Liver (tissue), 9 donors: Measurements from ENCODE around the gene ATOH1. TPM values are rescaled to one million over a fixed set of nuclear protein-coding genes. Genes with fewer than 3 reads are reported as not detected.

Experiments
- DNase-seq: peaks from one replicate; pipeline ENCODE4 v3.0.0-alpha.2; 2017; ENCODE audit warnings: low spot score
- H3K27ac ChIP-seq, 2 donors: one replicate each; pipeline ENCODE4 v1.7.0; 2013; ENCODE audit warnings: inconsistent platforms in 2 of 2, low read length in 2 of 2, control low read depth in 1 of 2, low read depth in 1 of 2, mild to moderate bottlenecking in 1 of 2
- H3K27me3 ChIP-seq, 4 donors: one replicate each; pipeline versions ENCODE4 v1.6.1 to v1.7.0; 2013; ENCODE audit warnings: low read length in 3 of 4, inconsistent platforms in 1 of 4, mild to moderate bottlenecking in 1 of 4, moderate library complexity in 1 of 4; ENCODE audit not compliant: control insufficient read depth in 4 of 4, insufficient read depth in 4 of 4
- H3K36me3 ChIP-seq, 4 donors: one replicate each; pipeline versions ENCODE4 v1.6.1 to v1.7.0; 2013; ENCODE audit warnings: low read length in 3 of 4, mild to moderate bottlenecking in 3 of 4, low read depth in 1 of 4, moderate library complexity in 1 of 4; ENCODE audit not compliant: control insufficient read depth in 4 of 4, insufficient read depth in 3 of 4
- H3K4me1 ChIP-seq, 4 donors: one replicate each; pipeline versions ENCODE4 v1.6.1 to v1.7.0; 2013; ENCODE audit warnings: low read length in 3 of 4, mild to moderate bottlenecking in 3 of 4, moderate library complexity in 1 of 4; ENCODE audit not compliant: control insufficient read depth in 4 of 4, insufficient read depth in 4 of 4
- H3K4me3 ChIP-seq, 3 donors: one replicate each; pipeline versions ENCODE4 v1.6.1 to v1.7.0; 2013; ENCODE audit warnings: low read length in 3 of 3, control low read depth in 1 of 3, low read depth in 1 of 3, mild to moderate bottlenecking in 1 of 3
- H3K9ac ChIP-seq, 2 donors: one replicate each; pipeline ENCODE4 v1.7.0; 2013; ENCODE audit warnings: low read length in 2 of 2, mild to moderate bottlenecking in 2 of 2, moderate library complexity in 2 of 2, control low read depth in 1 of 2, low read depth in 1 of 2
- H3K9me3 ChIP-seq, 4 donors: one replicate each; pipeline versions ENCODE4 v1.6.1 to v1.7.0; 2013; ENCODE audit warnings: low read length in 3 of 4; ENCODE audit not compliant: control insufficient read depth in 4 of 4
- CTCF ChIP-seq: fragments of 150-350 bp; IDR thresholded peaks from 2 replicates; pipeline ENCODE4 v1.5.1; 2017; ENCODE audit warnings: improper control_type of control experiment, low read depth, low read length; ENCODE audit not compliant: missing input control
- EGR1 ChIP-seq, 2 donors: IDR thresholded peaks; 2 replicates each; pipeline ENCODE4 v1.6.1; 2016 to 2018; ENCODE audit warnings: antibody characterized with exemption in 2 of 2, low read depth in 2 of 2
- FOXA1 ChIP-seq: IDR thresholded peaks from 2 replicates; pipeline ENCODE4 v1.6.1; 2016; ENCODE audit warnings: antibody characterized with exemption
- FOXA2 ChIP-seq: IDR thresholded peaks from 2 replicates; pipeline ENCODE4 v1.6.1; 2016; ENCODE audit warnings: antibody characterized with exemption
- GABPA ChIP-seq, 2 donors: IDR thresholded peaks in 1 of 2; conservative IDR thresholded peaks in 1 of 2; 2 replicates each; pipeline ENCODE4 v1.6.1; 2016; ENCODE audit warnings: antibody characterized with exemption in 2 of 2, mild to moderate bottlenecking in 1 of 2, moderate library complexity in 1 of 2
- HNF4A ChIP-seq, 2 donors: conservative IDR thresholded peaks; 2 replicates each; pipeline ENCODE4 v1.6.1; 2016; ENCODE audit warnings: antibody characterized with exemption in 2 of 2, mild to moderate bottlenecking in 2 of 2
- HNF4G ChIP-seq: IDR thresholded peaks from 2 replicates; pipeline ENCODE4 v1.6.1; 2016; ENCODE audit warnings: antibody characterized with exemption
- JUND ChIP-seq, 2 donors: IDR thresholded peaks; 2 replicates each; pipeline ENCODE4 v1.6.1; 2016; ENCODE audit warnings: antibody characterized with exemption in 2 of 2
- MAX ChIP-seq: IDR thresholded peaks from 2 replicates; pipeline ENCODE4 v1.6.1; 2016; ENCODE audit warnings: antibody characterized with exemption
- NR2F2 ChIP-seq: IDR thresholded peaks from 2 replicates; pipeline ENCODE4 v1.6.1; 2016; ENCODE audit warnings: antibody characterized with exemption
- RAD21 ChIP-seq, 2 donors: IDR thresholded peaks; 2 replicates each; pipeline ENCODE4 v1.6.1; 2016; ENCODE audit warnings: antibody characterized with exemption in 2 of 2, mild to moderate bottlenecking in 2 of 2
- REST ChIP-seq: IDR thresholded peaks from 2 replicates; pipeline ENCODE4 v1.6.1; 2016; ENCODE audit warnings: antibody characterized with exemption, mild to moderate bottlenecking
- RXRA ChIP-seq, 2 donors: IDR thresholded peaks; 2 replicates each; pipeline ENCODE4 v1.6.1; 2017 to 2018; ENCODE audit warnings: antibody characterized with exemption in 2 of 2, mild to moderate bottlenecking in 1 of 2
- SP1 ChIP-seq: IDR thresholded peaks from 2 replicates; pipeline ENCODE4 v1.6.1; 2018; ENCODE audit warnings: antibody characterized with exemption, mild to moderate bottlenecking
- TAF1 ChIP-seq: conservative IDR thresholded peaks from 2 replicates; pipeline ENCODE4 v1.6.1; 2016; ENCODE audit warnings: antibody characterized with exemption, mild to moderate bottlenecking
- YY1 ChIP-seq: IDR thresholded peaks from 2 replicates; pipeline ENCODE4 v1.6.1; 2016; ENCODE audit warnings: antibody characterized with exemption, mild to moderate bottlenecking
- ZBTB33 ChIP-seq: IDR thresholded peaks from 2 replicates; pipeline ENCODE4 v1.6.1; 2016; ENCODE audit warnings: antibody characterized with exemption
- WGBS: extraction: QIAGEN DNeasy Blood & Tissue Kit; methylation state at CpG from one replicate; pipeline ENCODE4 v1.1.7; 2013; 5-methylcytosine and 5-hydroxymethylcytosine counted together
- polyA plus RNA-seq, 2 donors: library from polyadenylated mRNA; stranded (reverse) in 1 of 2; unstranded in 1 of 2; fragments of 200-250 nt in 1 of 2; fragments of >200 nt in 1 of 2; fragmentation: Nextera tagmentation in 1 of 2; extraction: Ambion mirVana in 1 of 2; gene quantifications; one replicate each; pipeline versions ENCODE4 v1.2.1 to v1.2.3, GENCODE V29; 2013 to 2015
- total RNA-seq, 2 donors: library from RNA; depleted of rRNA; stranded (reverse); fragments of >200 nt; gene quantifications; one replicate each; pipeline ENCODE4 v1.2.3, GENCODE V29; 2014
- TF ChIP-seq, protein P1 (sequence below): IDR thresholded peaks from 2 replicates; pipeline ENCODE4 v1.6.1; 2016; ENCODE audit warnings: antibody characterized with exemption
- donor health status: healthy.
- donor health status: healthy.
- donor health status: healthy.
- donor health status: healthy.
- donor health status: healthy.

The ATOH1 gene
- total and polyA plus RNA-seq, 4 donors, result not detected

DNA sequence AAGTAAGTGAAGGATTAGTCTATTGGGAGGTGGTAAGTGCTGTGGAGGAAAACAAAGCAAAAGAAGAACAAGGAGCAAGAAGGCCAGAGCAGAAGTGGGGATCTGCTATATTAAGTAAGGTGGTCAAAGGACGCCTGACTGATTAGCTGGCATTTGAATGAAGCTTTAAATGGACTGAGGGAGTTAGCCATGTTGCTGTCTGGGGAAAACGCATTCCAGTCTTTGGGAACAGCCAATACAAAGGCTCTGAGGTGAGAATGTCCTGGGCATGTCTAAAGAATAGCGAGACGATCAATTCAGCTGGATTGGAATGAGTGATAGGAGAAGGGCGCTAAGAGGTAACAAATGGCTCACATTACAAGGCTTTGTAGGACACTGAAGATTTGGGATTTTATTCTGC is 48.5 kb upstream of the ATOH1 start:
- Histone ChIP-seq H3K4me1 (no peaks in the 10 kb centered on the region), H3K4me3 (no peak overlapping the region), H3K36me3 (no peaks in the 10 kb centered on the region), H3K9me3 (no peaks in the 10 kb centered on the region), H3K27ac (no peak overlapping the region), H3K9ac (no peak overlapping the region), H3K27me3 (peaks cover 0 to 11% (median 2%) of the 10 kb centered on the region in 4 donors)
- TF ChIP-seq EGR1 (IDR thresholded peaks at IDR 0.05; ENCODE audit: low read depth in 2 of 2) (no peak), NR2F2 (no peak), REST (no peak), SP1 (no peak), YY1 (no peak), GABPA (IDR thresholded peaks at IDR 0.05 in 1 of 2, conservative IDR thresholded peaks at IDR 0.05 in 1 of 2) (no peak), FOXA1 (no peak), TAF1 (no peak)
- TF ChIP-seq, protein P1, sequence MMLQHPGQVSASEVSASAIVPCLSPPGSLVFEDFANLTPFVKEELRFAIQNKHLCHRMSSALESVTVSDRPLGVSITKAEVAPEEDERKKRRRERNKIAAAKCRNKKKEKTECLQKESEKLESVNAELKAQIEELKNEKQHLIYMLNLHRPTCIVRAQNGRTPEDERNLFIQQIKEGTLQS, result no peak
- no peak for DNase-seq
- WGBS, result 80% methylated on average over 5 of the region's 5 CpGs

DNA sequence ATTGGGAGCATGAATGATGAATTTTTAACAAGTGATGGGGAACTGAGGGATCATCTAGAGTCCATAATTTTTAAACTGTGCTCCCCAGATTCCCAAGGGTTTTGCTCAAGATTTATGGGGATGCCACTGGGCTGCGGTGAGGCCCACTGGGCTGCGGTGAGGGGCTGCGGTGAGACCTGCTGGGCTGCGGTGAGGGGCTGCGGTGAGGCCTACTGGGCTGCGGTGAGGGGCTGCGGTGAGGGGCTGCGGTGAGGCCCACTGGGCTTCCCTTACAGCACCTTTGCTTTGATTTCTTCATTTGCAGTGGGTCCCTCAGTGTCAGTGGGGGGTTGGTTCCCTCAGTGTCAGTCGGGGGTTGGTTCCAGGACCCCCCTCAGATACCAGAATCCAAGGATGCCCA is 47.4 kb upstream of the ATOH1 start:
- Histone ChIP-seq H3K27ac (no peak overlapping the region), H3K27me3 (peaks cover 0 to 14% (median 2%) of the 10 kb centered on the region in 4 donors), H3K9ac (no peak overlapping the region), H3K36me3 (no peaks in the 10 kb centered on the region), H3K4me1 (no peaks in the 10 kb centered on the region), H3K4me3 (no peak overlapping the region), H3K9me3 (no peaks in the 10 kb centered on the region)
- no peak for DNase-seq
- WGBS, result 91% methylated on average over 9 of the region's 9 CpGs
- TF ChIP-seq TAF1 (no peak), RAD21 (IDR thresholded peaks at IDR 0.05) (no peak), EGR1 (IDR thresholded peaks at IDR 0.05; ENCODE audit: low read depth in 2 of 2) (no peak), MAX (no peak), FOXA2 (no peak), CTCF (no peak), SP1 (no peak), JUND (IDR thresholded peaks at IDR 0.05) (no peak), FOXA1 (no peak), RXRA (IDR thresholded peaks at IDR 0.05) (no peak), NR2F2 (no peak), REST (no peak), HNF4A (conservative IDR thresholded peaks at IDR 0.05) (no peak), YY1 (no peak), HNF4G (no peak), ZBTB33 (no peak), GABPA (IDR thresholded peaks at IDR 0.05 in 1 of 2, conservative IDR thresholded peaks at IDR 0.05 in 1 of 2) (no peak)
- TF ChIP-seq, protein P1, result no peak
